ENCODE data around the gene EFNA1. TPM values are rescaled to one million over a fixed set of nuclear protein-coding genes. Genes with fewer than 3 reads are reported as not detected.
"Not testable (repeated sequence)": the region's sequence is repeated elsewhere in the genome, so short reads cannot be mapped to it uniquely, and the experiment has no call there.

Gene EFNA1
- total and polyA plus RNA-seq, 8 donors, result 19.5 to 91.7 (median 37.7) TPM

- TF ChIP-seq CTCF (IDR thresholded peaks at IDR 0.05), result no peak
- H3K4me3 ChIP-seq, result no peak overlapping the region
- H3K36me3 ChIP-seq, result no peaks in the 10 kb centered on the region
- H3K4me1 ChIP-seq, result no peaks in the 10 kb centered on the region
- intact Hi-C loops (cut with DNase I), result no loop called here
- ATAC-seq, result no peak
- H3K27ac ChIP-seq, result no peak overlapping the region
- H3K9me3 ChIP-seq, result no peaks in the 10 kb centered on the region
- no peaks in the 10 kb centered on the region for H3K27me3 ChIP-seq
- no peak for FAIRE-seq
- WGBS, 2 donors, result 64 to 66% methylated on average over 4 of the region's 4 CpGs
- DNase-seq, result no peak
Measured at GRCh38 chr1:155117610-155118009, 10.1 kb upstream of the EFNA1 start.

- H3K9me3 ChIP-seq; intact Hi-C loops (cut with DNase I); H3K4me3 ChIP-seq; FAIRE-seq; DNase-seq; H3K27me3 ChIP-seq; H3K4me1 ChIP-seq; ATAC-seq; H3K27ac ChIP-seq; H3K36me3 ChIP-seq: not testable (repeated sequence)
- WGBS, 2 donors, result 81 to 87% methylated on average over 7 of the region's 7 CpGs
Measured at GRCh38 chr1:155118090-155118489, 9.6 kb upstream of the EFNA1 start.

- TF ChIP-seq CTCF (IDR thresholded peaks at IDR 0.05), result no peak
- Histone ChIP-seq H3K36me3 (no peaks in the 10 kb centered on the region), H3K4me1 (no peaks in the 10 kb centered on the region), H3K27me3 (no peaks in the 10 kb centered on the region), H3K4me3 (no peak overlapping the region), H3K27ac (no peak overlapping the region), H3K9me3 (no peaks in the 10 kb centered on the region)
- intact Hi-C loops (cut with DNase I), result no loop called here
- no peak for DNase-seq
- no peak for FAIRE-seq
- ATAC-seq, result no peak
- WGBS, 2 donors, result 32 to 57% methylated on average over 6 of the region's 6 CpGs
Measured at GRCh38 chr1:155120253-155120652, 7.4 kb upstream of the EFNA1 start.

- no peaks in the 10 kb centered on the region for H3K27me3 ChIP-seq
- no peak overlapping the region for H3K4me3 ChIP-seq
- intact Hi-C loops (cut with DNase I), result no loop called here
- H3K4me1 ChIP-seq, result no peaks in the 10 kb centered on the region
- FAIRE-seq (no peak), DNase-seq (no peak), ATAC-seq (no peak)
- no peak overlapping the region for H3K27ac ChIP-seq
- 66 to 87% methylated on average over 2 of the region's 2 CpGs for WGBS, 2 donors
- no peak for TF ChIP-seq CTCF (IDR thresholded peaks at IDR 0.05)
- no peaks in the 10 kb centered on the region for H3K36me3 ChIP-seq
- H3K9me3 ChIP-seq, result no peaks in the 10 kb centered on the region
Measured at GRCh38 chr1:155121249-155121648, 6.4 kb upstream of the EFNA1 start.

- no peak for ATAC-seq
- Histone ChIP-seq H3K27ac (no peak overlapping the region), H3K27me3 (no peaks in the 10 kb centered on the region), H3K4me3 (no peak overlapping the region), H3K36me3 (no peaks in the 10 kb centered on the region), H3K4me1 (no peaks in the 10 kb centered on the region), H3K9me3 (no peaks in the 10 kb centered on the region)
- intact Hi-C loops (cut with DNase I), result no loop called here
- TF ChIP-seq CTCF (IDR thresholded peaks at IDR 0.05), result no peak
- FAIRE-seq, result no peak
- 67 to 81% methylated on average over 2 of the region's 2 CpGs for WGBS, 2 donors
- DNase-seq, result no peak
Measured at GRCh38 chr1:155122308-155122707, 5.4 kb upstream of the EFNA1 start.

GRCh38 chr1:155123801-155124200 lies 3.9 kb upstream of the EFNA1 start:
- H3K36me3 ChIP-seq, result no peaks in the 10 kb centered on the region
- 81 to 82% methylated on average over 4 of the region's 4 CpGs for WGBS, 2 donors
- no peaks in the 10 kb centered on the region for H3K4me1 ChIP-seq
- no peaks in the 10 kb centered on the region for H3K27me3 ChIP-seq
- no peak for TF ChIP-seq CTCF (IDR thresholded peaks at IDR 0.05)
- H3K27ac ChIP-seq, result no peak overlapping the region
- FAIRE-seq, result no peak
- no peak for ATAC-seq
- H3K4me3 ChIP-seq, result no peak overlapping the region
- no peaks in the 10 kb centered on the region for H3K9me3 ChIP-seq
- intact Hi-C loops (cut with DNase I), result no loop called here
- DNase-seq, result no peak
